SK-N-SH treated with all-trans-retinoic acid at 6 μM for 48 hours (cell line): ENCODE data around the gene EMC1.
"Not testable (repeated sequence)": the region's sequence is repeated elsewhere in the genome, so short reads cannot be mapped to it uniquely, and the experiment has no call there.

ENCODE experiments used
- ATAC-seq: fragments of 200-7000 bp; cut with Tn5 transposase; 3 replicates; pipeline ENCODE4 v1.9.1; 2020; ENCODE audit warnings: mild to moderate bottlenecking, moderate library complexity
- ARNTL ChIP-seq: fragments of 450-650 bp; formaldehyde crosslinking; IDR thresholded peaks from 2 replicates; pipeline ENCODE4 v1.5.0; 2020; ENCODE audit warnings: low read depth, mild to moderate bottlenecking, moderate library complexity, borderline replicate concordance
- CSDC2 ChIP-seq: fragments of 250-450 bp; sonication (Bioruptor Pico); IDR thresholded peaks from 2 replicates; pipeline ENCODE4 v1.5.0; 2020; ENCODE audit warnings: mild to moderate bottlenecking, moderate library complexity
- ESRRG ChIP-seq: fragments of 250-450 bp; sonication (Bioruptor Pico); IDR thresholded peaks from 2 replicates; pipeline ENCODE4 v1.6.1; 2021; ENCODE audit warnings: mild to moderate bottlenecking
- GLIS3 ChIP-seq: fragments of 250-450 bp; sonication (Bioruptor Pico); IDR thresholded peaks from 2 replicates; pipeline ENCODE4 v1.5.0; 2020; ENCODE audit warnings: mild to moderate bottlenecking, moderate library complexity
- ISL1 ChIP-seq: fragments of 250-450 bp; sonication (Bioruptor Pico); IDR thresholded peaks from 2 replicates; pipeline ENCODE4 v2.1.2; 2022; ENCODE audit warnings: mild to moderate bottlenecking, moderate library complexity
- OSR1 ChIP-seq: fragments of 250-450 bp; sonication (Bioruptor Pico); IDR thresholded peaks from 2 replicates; pipeline ENCODE4 v1.8.0; 2022; ENCODE audit warnings: moderate library complexity, mild to moderate bottlenecking, inconsistent platforms
- PPARA ChIP-seq: fragments of 250-450 bp; sonication (Bioruptor Pico); IDR thresholded peaks from 2 replicates; pipeline ENCODE4 v1.5.0; 2020; ENCODE audit warnings: mild to moderate bottlenecking, borderline replicate concordance
- RARB ChIP-seq: fragments of 250-450 bp; sonication (Bioruptor Pico); IDR thresholded peaks from 2 replicates; pipeline ENCODE4 v1.8.0; 2021; ENCODE audit warnings: mild to moderate bottlenecking, moderate library complexity
- SNAI2 ChIP-seq: fragments of 250-450 bp; sonication (Bioruptor Pico); IDR thresholded peaks from 2 replicates; pipeline ENCODE4 v1.5.0; 2020; ENCODE audit warnings: mild to moderate bottlenecking, moderate library complexity
- TOX ChIP-seq: fragments of 250-450 bp; sonication (Bioruptor Pico); IDR thresholded peaks from 2 replicates; pipeline ENCODE4 v1.8.0; 2021; ENCODE audit warnings: mild to moderate bottlenecking, moderate library complexity, borderline replicate concordance
- TSHZ2 ChIP-seq: fragments of 250-450 bp; sonication (Bioruptor Pico); IDR thresholded peaks from 2 replicates; pipeline ENCODE4 v1.5.0; 2020; ENCODE audit warnings: mild to moderate bottlenecking, moderate library complexity
- ZFP3 ChIP-seq: fragments of 250-450 bp; sonication (Bioruptor Pico); IDR thresholded peaks from 2 replicates; pipeline ENCODE4 v1.5.0; 2020; ENCODE audit warnings: mild to moderate bottlenecking, moderate library complexity
- ZFP30 ChIP-seq: fragments of 450-650 bp; formaldehyde crosslinking; IDR thresholded peaks from 2 replicates; pipeline ENCODE4 v1.5.0; 2022; ENCODE audit warnings: mild to moderate bottlenecking, moderate library complexity
- ZNF565 ChIP-seq: fragments of 450-650 bp; formaldehyde crosslinking; conservative IDR thresholded peaks from 2 replicates; pipeline ENCODE4 v1.5.0; 2020; ENCODE audit warnings: low read depth, mild to moderate bottlenecking, moderate library complexity
- ZNF70 ChIP-seq: fragments of 450-650 bp; formaldehyde crosslinking; IDR thresholded peaks from 2 replicates; pipeline ENCODE4 v1.5.0; 2020; ENCODE audit warnings: mild to moderate bottlenecking, moderate library complexity
- TF ChIP-seq, protein P1 (sequence below): fragments of 250-450 bp; sonication (Bioruptor Pico); IDR thresholded peaks from 2 replicates; pipeline ENCODE4 v1.8.0; 2021; ENCODE audit warnings: low read depth, mild to moderate bottlenecking, moderate library complexity, borderline replicate concordance
- TF ChIP-seq, protein P2 (sequence below): fragments of 250-450 bp; sonication (Bioruptor Pico); IDR thresholded peaks from 2 replicates; pipeline ENCODE4 v1.5.1; 2020; ENCODE audit warnings: low read depth, mild to moderate bottlenecking, moderate library complexity
- TF ChIP-seq, protein P3 (sequence below): fragments of 250-450 bp; sonication (Bioruptor Pico); IDR thresholded peaks from 2 replicates; pipeline ENCODE4 v1.5.1; 2021; ENCODE audit warnings: mild to moderate bottlenecking, moderate library complexity

Gene EMC1

DNA sequence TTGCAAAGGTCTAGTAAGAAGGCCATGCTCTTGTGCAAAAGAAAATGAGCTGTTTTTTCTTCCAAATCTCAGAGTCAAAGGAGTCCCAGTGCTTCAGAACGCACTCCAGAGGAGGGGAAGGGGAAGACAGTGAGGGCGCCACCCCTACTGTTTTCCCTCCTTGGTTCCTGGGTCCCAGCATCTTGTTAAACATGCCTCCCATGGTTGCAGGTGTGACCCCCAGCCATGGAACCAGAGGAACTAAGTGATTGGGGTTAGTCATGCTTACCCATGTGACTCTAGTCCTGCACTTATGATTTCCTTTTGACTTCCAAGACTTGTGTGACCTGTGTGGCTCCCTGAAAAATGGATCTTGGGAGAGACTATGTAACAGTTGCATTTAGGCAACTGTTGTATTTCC lies 43.3 kb upstream of the EMC1 start (continued):
- no peak for TF ChIP-seq ISL1 (CRISPR knock-in tag)
- TF ChIP-seq ZNF565 (CRISPR knock-in tag): no peak
- TF ChIP-seq CSDC2 (CRISPR knock-in tag): no peak
- TF ChIP-seq, protein P1, sequence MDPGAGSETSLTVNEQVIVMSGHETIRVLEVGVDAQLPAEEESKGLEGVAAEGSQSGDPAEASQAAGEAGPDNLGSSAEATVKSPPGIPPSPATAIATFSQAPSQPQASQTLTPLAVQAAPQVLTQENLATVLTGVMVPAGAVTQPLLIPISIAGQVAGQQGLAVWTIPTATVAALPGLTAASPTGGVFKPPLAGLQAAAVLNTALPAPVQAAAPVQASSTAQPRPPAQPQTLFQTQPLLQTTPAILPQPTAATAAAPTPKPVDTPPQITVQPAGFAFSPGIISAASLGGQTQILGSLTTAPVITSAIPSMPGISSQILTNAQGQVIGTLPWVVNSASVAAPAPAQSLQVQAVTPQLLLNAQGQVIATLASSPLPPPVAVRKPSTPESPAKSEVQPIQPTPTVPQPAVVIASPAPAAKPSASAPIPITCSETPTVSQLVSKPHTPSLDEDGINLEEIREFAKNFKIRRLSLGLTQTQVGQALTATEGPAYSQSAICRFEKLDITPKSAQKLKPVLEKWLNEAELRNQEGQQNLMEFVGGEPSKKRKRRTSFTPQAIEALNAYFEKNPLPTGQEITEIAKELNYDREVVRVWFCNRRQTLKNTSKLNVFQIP (CRISPR knock-in tag): no peak
- no peak for TF ChIP-seq PPARA
- no peak for TF ChIP-seq ESRRG
- no peak for TF ChIP-seq RARB
- no peak for TF ChIP-seq ZFP3

GRCh38 chr1:19289244-19289643 lies 37.9 kb upstream of the EMC1 start:
- no peak for ATAC-seq
- no peak for TF ChIP-seq TSHZ2 (CRISPR knock-in tag)
- no peak for TF ChIP-seq ARNTL (CRISPR knock-in tag)
- no peak for TF ChIP-seq PPARA
- TF ChIP-seq ZFP30 (CRISPR knock-in tag): no peak
- TF ChIP-seq, all 23 proteins: peak for 0

DNA sequence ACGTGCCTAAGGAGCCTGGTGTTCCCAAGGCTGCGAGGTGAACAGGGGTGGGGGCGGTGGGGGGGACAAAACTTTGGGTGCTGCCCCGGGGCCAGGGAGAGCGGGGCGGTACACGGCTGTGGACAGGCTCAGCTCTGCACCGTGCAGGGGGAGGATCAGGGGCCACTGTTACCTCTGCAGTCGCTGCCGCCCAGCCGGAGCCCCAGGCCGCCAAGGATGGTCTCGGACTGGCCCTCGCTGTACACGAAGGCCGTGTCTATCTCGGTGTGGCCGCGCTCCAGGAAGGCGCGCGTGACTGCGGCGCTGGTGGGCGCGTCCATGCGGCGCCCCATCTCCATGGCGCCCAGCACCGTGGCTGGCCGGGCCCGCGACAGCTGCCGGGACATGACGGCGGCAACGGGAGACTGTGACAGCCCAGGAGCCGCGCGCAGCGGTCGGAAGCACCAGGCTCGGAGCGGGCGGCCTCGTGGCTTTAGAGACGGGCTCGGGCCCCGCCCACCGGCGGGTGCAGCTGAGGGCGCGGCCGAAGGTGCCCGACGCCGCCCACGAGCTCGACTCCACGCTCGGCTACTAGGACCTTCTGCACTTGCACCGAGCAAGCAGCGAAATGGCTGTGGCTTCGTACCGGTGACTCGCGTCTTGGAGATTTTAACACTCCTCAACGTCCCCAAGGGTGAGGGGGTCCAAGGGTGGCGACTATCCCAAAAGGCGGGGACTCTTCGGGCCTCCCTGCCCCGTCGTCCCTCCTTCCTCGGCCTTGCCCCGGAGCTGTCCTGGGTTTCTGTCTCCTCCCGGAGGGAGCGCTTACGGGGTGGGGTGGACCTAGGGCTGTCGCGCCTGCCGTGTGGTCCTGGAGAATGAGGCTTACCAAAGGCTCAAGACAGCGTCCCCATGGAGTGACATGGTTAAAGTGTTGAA lies 37.3 kb upstream of the EMC1 start, which contains the start of gene AKR7A3:
Gene AKR7A3, minus strand, starts transcription at position 447 of the 918 bp plus-strand sequence. Its CDS starts 61 bp downstream, at position 386.
- ATAC-seq: not testable (repeated sequence)

DNA sequence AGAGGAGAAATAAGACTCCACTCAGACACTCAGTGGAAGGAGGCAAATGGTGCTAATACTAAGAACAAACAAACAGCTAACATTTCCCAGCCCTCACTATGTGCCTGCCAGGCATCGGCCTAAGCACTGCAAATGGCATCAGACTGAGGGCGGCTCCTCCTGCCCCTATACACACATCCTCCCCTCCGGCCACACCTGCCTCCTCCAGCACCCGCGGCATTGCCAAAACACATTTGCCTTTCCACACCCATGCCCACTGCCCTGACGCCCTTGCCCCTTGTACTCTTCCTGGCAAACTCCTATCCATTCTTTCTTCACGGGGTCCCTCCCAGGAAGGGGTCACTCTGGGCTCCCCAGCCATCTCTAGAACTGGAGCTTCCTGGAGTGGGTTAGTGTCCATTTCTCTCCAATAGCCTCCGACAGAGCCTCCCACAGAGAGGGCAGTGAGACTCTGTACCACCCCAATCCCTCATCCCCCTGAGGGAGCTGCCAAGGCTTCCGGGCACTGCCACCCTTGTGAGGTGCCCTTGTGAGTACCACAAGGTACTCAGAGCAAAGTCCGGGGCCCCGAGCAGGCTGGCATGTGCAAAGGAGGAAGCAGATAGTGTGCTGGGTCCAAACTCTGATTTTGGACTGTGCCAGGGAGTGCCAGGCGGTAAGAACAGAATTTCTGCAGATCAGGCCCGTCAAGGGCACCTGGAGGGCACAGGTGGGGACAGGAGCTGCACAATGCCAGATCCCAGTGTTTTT lies 36.3 kb upstream of the EMC1 start:
- TF ChIP-seq, protein P2, sequence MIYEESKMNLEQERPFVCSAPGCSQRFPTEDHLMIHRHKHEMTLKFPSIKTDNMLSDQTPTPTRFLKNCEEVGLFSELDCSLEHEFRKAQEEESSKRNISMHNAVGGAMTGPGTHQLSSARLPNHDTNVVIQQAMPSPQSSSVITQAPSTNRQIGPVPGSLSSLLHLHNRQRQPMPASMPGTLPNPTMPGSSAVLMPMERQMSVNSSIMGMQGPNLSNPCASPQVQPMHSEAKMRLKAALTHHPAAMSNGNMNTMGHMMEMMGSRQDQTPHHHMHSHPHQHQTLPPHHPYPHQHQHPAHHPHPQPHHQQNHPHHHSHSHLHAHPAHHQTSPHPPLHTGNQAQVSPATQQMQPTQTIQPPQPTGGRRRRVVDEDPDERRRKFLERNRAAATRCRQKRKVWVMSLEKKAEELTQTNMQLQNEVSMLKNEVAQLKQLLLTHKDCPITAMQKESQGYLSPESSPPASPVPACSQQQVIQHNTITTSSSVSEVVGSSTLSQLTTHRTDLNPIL (CRISPR knock-in tag): no peak
- no peak for TF ChIP-seq RARB
- no peak for TF ChIP-seq TOX
- TF ChIP-seq SNAI2 (CRISPR knock-in tag): no peak
- no peak for TF ChIP-seq GLIS3 (CRISPR knock-in tag)
- no peak for TF ChIP-seq ZNF70
- TF ChIP-seq TSHZ2 (CRISPR knock-in tag): no peak
- no peak for TF ChIP-seq ZFP3
- TF ChIP-seq ISL1 (CRISPR knock-in tag): no peak
- no peak for TF ChIP-seq ZNF565 (CRISPR knock-in tag)
- TF ChIP-seq OSR1 (CRISPR knock-in tag): no peak
- TF ChIP-seq PPARA: no peak
- TF ChIP-seq ZFP30 (CRISPR knock-in tag): no peak
- TF ChIP-seq CSDC2 (CRISPR knock-in tag): no peak
- TF ChIP-seq, protein P3, sequence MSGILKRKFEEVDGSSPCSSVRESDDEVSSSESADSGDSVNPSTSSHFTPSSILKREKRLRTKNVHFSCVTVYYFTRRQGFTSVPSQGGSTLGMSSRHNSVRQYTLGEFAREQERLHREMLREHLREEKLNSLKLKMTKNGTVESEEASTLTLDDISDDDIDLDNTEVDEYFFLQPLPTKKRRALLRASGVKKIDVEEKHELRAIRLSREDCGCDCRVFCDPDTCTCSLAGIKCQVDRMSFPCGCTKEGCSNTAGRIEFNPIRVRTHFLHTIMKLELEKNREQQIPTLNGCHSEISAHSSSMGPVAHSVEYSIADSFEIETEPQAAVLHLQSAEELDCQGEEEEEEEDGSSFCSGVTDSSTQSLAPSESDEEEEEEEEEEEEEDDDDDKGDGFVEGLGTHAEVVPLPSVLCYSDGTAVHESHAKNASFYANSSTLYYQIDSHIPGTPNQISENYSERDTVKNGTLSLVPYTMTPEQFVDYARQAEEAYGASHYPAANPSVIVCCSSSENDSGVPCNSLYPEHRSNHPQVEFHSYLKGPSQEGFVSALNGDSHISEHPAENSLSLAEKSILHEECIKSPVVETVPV: no peak
- ATAC-seq: no peak

DNA sequence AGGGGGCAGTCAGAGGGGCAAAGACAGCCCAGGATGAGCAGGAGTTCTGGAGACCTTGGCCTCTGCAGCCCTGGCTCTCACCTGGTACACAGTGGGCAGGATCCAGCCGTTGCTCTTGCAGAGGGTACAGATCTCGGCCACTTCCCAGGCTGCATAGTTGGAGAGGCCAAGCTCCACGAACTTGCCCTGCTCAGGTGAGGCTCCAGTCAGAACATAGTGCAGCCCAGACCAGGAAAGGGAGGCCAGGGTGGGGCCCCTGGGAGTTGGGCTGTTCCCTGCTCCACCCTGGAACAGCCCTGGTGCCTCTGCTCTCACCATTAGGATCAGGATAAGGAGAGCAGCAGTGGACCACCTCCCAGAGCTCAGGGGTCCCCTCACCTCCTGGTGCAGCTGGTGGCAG lies 34.5 kb upstream of the EMC1 start:
- ATAC-seq: not testable (repeated sequence)

DNA sequence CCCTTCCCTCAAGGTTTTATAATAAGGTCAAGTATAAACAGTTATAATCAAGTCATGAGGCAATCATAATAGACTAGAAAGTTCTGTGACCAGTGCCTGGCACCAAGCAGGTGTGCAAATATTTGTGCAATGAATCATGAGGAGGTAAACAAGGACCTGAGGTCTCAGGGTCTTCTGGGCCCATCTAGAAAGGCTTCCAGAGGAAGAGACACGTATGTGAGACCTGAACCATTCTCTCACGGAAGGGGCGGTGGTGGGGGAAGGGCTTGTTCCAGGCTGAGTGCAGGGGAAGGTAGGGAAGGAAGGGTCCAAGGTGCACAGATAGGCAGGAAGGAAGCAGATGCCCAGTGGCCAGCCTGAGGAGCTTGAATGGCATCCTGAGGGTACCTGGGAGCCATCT lies 34.0 kb upstream of the EMC1 start:
- not testable (repeated sequence) for ATAC-seq
